ENCODE data around the gene CDHR2.
"Not testable (repeated sequence)": the region's sequence is repeated elsewhere in the genome, so short reads cannot be mapped to it uniquely, and the experiment has no call there.

Gene CDHR2

GRCh38 chr5:176550275-176550831 lies 1.2 kb downstream of the CDHR2 start (continued):
- no peak for TF ChIP-seq ZNF398 (tag by site-specific recombination; IDR thresholded peaks at IDR 0.05)
- TF ChIP-seq ZNF350 (tag by site-specific recombination; IDR thresholded peaks at IDR 0.05): no peak
- TF ChIP-seq ZNF548 (tag by site-specific recombination; IDR thresholded peaks at IDR 0.05): no peak
- TF ChIP-seq YY1 (tag by site-specific recombination; IDR thresholded peaks at IDR 0.05): no peak
- no peak for TF ChIP-seq ZFHX2 (tag by site-specific recombination; conservative IDR thresholded peaks at IDR 0.05)
- no peak for TF ChIP-seq GLI2 (tag by site-specific recombination; IDR thresholded peaks at IDR 0.05; ENCODE audit: borderline replicate concordance, low read depth)
- no peak for TF ChIP-seq ZNF837 (tag by site-specific recombination; IDR thresholded peaks at IDR 0.05)
- no peak for TF ChIP-seq ZFP69B (tag by site-specific recombination; IDR thresholded peaks at IDR 0.05)
- TF ChIP-seq ZNF366 (tag by site-specific recombination; conservative IDR thresholded peaks at IDR 0.05): no peak
- no peak for TF ChIP-seq ZNF701 (tag by site-specific recombination; IDR thresholded peaks at IDR 0.05)

GRCh38 chr5:176550937-176551336 lies 1.8 kb downstream of the CDHR2 start:
- H3K4me3 ChIP-seq (ENCODE audit: low read depth, low read length); H3K9me3 ChIP-seq (ENCODE audit: control insufficient read depth, insufficient read depth, low read depth, low read length); CTCF ChIA-PET; H3K36me3 ChIP-seq (ENCODE audit: control insufficient read depth in 2 of 2, insufficient read depth in 1 of 2, low read length in 2 of 2); H3K4me1 ChIP-seq (ENCODE audit: control insufficient read depth, insufficient read depth, low read length); H3K27ac ChIP-seq (ENCODE audit: extremely low read depth, low read depth, low read length): not testable (repeated sequence)
- POLR2A ChIA-PET: interaction anchor here (0.6 kb wide), 1 partner anchor 906 kb away, joined by 3 read pairs; no protein-coding TSS in a partner anchor

- TF ChIP-seq ZNF16 (tag by site-specific recombination; IDR thresholded peaks at IDR 0.05; ENCODE audit: low read depth): peak; percentile 80
- TF ChIP-seq ZNF366 (tag by site-specific recombination; conservative IDR thresholded peaks at IDR 0.05): no peak
- POLR2A ChIA-PET: no interaction called here
Observed at GRCh38 chr5:176552332-176552869, 3.3 kb downstream of the CDHR2 start.

GRCh38 chr5:176553260-176554085 lies 4.3 kb downstream of the CDHR2 start:
- CTCF ChIA-PET: interaction anchor here (0.6 kb wide), 2 partner anchors 68 to 1723 kb away, joined by 4 read pairs; no protein-coding TSS in a partner anchor
- Histone ChIP-seq H3K4me1 (ENCODE audit: control insufficient read depth, insufficient read depth, low read length) (no peaks in the 10 kb centered on the region), H3K4me3 (ENCODE audit: low read depth, low read length) (no peak overlapping the region), H3K36me3 (ENCODE audit: control insufficient read depth in 2 of 2, insufficient read depth in 1 of 2, low read length in 2 of 2) (no peaks in the 10 kb centered on the region; a peak in 1 of 3 replicates), H3K27ac (ENCODE audit: extremely low read depth, low read depth, low read length) (no peak overlapping the region), H3K9me3 (ENCODE audit: control insufficient read depth, insufficient read depth, low read depth, low read length) (no peaks in the 10 kb centered on the region)
- POLR2A ChIA-PET: interaction anchor here (1.3 kb wide), 1 partner anchor 10 kb away, joined by 6 read pairs; no protein-coding TSS in a partner anchor
- TF ChIP-seq ZNF19 (tag by site-specific recombination; IDR thresholded peaks at IDR 0.05; ENCODE audit: low read depth) (no peak), MYNN (tag by site-specific recombination; IDR thresholded peaks at IDR 0.05; ENCODE audit: borderline replicate concordance) (no peak), ZNF433 (tag by site-specific recombination; IDR thresholded peaks at IDR 0.05; ENCODE audit: low read depth) (no peak), ZNF449 (tag by site-specific recombination; IDR thresholded peaks at IDR 0.05) (no peak), MZF1 (tag by site-specific recombination; IDR thresholded peaks at IDR 0.05; ENCODE audit: borderline replicate concordance) (no peak), ZNF623 (tag by site-specific recombination; IDR thresholded peaks at IDR 0.05) (no peak), ZNF571 (tag by site-specific recombination; IDR thresholded peaks at IDR 0.05) (no peak), ATF2 (tag by site-specific recombination; IDR thresholded peaks at IDR 0.05; ENCODE audit: low read depth) (0 out of 2 replicates have a peak, but pooled peaks have one; percentile 13), ZNF610 (tag by site-specific recombination; IDR thresholded peaks at IDR 0.05; ENCODE audit: borderline replicate concordance) (no peak), ZNF521 (tag by site-specific recombination; IDR thresholded peaks at IDR 0.05) (no peak), ZSCAN4 (tag by site-specific recombination; IDR thresholded peaks at IDR 0.05) (no peak)

More at GRCh38 chr5:176552332-176552869, 3.3 kb downstream of the CDHR2 start:
- H3K27ac ChIP-seq (ENCODE audit: extremely low read depth, low read depth, low read length): no peak overlapping the region
- H3K36me3 ChIP-seq (ENCODE audit: control insufficient read depth in 2 of 2, insufficient read depth in 1 of 2, low read length in 2 of 2): no peaks in the 10 kb centered on the region; a peak in 1 of 3 replicates
- H3K9me3 ChIP-seq (ENCODE audit: control insufficient read depth, insufficient read depth, low read depth, low read length): no peaks in the 10 kb centered on the region
- CTCF ChIA-PET: interaction anchor here (0.8 kb wide), 1 partner anchor 21 kb away, joined by 3 read pairs; no protein-coding TSS in a partner anchor
- no peak overlapping the region for H3K4me3 ChIP-seq (ENCODE audit: low read depth, low read length)
- H3K4me1 ChIP-seq (ENCODE audit: control insufficient read depth, insufficient read depth, low read length): no peaks in the 10 kb centered on the region
